ENCODE measurements around the gene BRD1. TPM values are rescaled to one million over a fixed set of nuclear protein-coding genes. Genes with fewer than 3 reads are reported as not detected.

The BRD1 gene
- total RNA-seq, 1 experiment from 2014 or later: 31.3 TPM

DNA sequence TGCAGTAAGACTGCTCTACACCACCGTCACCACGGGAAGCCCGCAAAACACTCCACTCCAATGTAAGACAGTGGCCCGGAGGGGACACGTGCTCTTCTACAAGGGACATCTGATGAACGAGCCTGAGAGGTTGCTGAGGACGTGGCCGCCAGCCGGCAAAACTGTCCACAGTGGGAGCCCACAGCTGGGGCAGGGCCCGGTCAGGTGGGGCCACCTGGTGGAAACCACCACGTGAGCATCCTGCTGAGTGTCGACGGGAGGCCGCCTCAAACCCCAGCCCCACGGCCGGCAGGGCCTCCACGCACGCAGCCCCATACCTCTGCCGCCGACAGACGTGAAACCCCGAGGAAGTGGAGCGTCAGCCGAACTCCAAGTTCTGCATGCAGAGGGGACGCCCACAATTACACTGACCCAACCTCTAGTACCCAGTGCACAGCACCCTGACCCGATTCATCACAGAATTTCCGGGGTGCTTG is 42.6 kb downstream of the BRD1 start:
- H3K79me2 ChIP-seq (ENCODE audit: insufficient read depth, low read length): peaks cover 73% of the 10 kb centered on the region
- H4K20me1 ChIP-seq (ENCODE audit: insufficient read depth): no peaks in the 10 kb centered on the region
- H3K9ac ChIP-seq (ENCODE audit: low read length): no peak overlapping the region
- no peak for ATAC-seq
- no peaks in the 10 kb centered on the region for H3K9me3 ChIP-seq (ENCODE audit: control insufficient read depth in 1 of 2, insufficient read depth in 1 of 2, low read depth in 1 of 2, low read length in 2 of 2)
- no peaks in the 10 kb centered on the region for H3K27me3 ChIP-seq (ENCODE audit: insufficient read depth, low read length)
- H2AFZ ChIP-seq (ENCODE audit: low read depth, low read length, poor library complexity, severe bottlenecking): no peak overlapping the region
- H3K36me3 ChIP-seq (ENCODE audit: control insufficient read depth in 1 of 2, insufficient read depth in 2 of 2, low read length in 2 of 2): peaks cover 12 to 30% of the 10 kb centered on the region in 2 experiments; a peak in 3 of 4 replicates
- no peaks in the 10 kb centered on the region for H3K9me2 ChIP-seq (ENCODE audit: insufficient read depth)
- no peak overlapping the region for H3K4me3 ChIP-seq (replicated peaks in 1 of 2; ENCODE audit: low read depth in 1 of 2, low read length in 2 of 2)
- no peak overlapping the region for H3K4me2 ChIP-seq (ENCODE audit: low read length)
- no peak overlapping the region for H3K27ac ChIP-seq (ENCODE audit: low read depth, low read length)
- intact Hi-C loops (cut with micrococcal nuclease): no loop called here
- BruUV-seq (replicated peaks): no TSS peak
- no peaks in the 10 kb centered on the region for H3K4me1 ChIP-seq (ENCODE audit: control insufficient read depth in 1 of 2, insufficient read depth in 2 of 2, low read length in 2 of 2)
- CTCF ChIA-PET: no interaction called here
- RAD21 ChIA-PET (ENCODE audit: low non-redundant PET in 1 of 2, low total read pairs in 2 of 2, uncharacterized antibody in 2 of 2, unreplicated experiment in 2 of 2): no interaction called here
- DNase-seq (ENCODE audit: low read depth, low spot score): no peak
- POLR2A ChIA-PET: no interaction called here
- no peak for TF ChIP-seq FOSL1 (IDR thresholded peaks at IDR 0.05; ENCODE audit: low read depth)
- no peak for TF ChIP-seq EGR1 (IDR thresholded peaks at IDR 0.05; ENCODE audit: low read depth)
- TF ChIP-seq, protein P1, sequence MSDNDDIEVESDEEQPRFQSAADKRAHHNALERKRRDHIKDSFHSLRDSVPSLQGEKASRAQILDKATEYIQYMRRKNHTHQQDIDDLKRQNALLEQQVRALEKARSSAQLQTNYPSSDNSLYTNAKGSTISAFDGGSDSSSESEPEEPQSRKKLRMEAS (IDR thresholded peaks at IDR 0.05): no peak
- no peak for TF ChIP-seq RAD21 (IDR thresholded peaks at IDR 0.05; ENCODE audit: low read depth)
- no peak for TF ChIP-seq YY1 (IDR thresholded peaks at IDR 0.05; ENCODE audit: extremely low read depth, insufficient replicate concordance, low read depth, low read length)
- TF ChIP-seq ZNF274 (IDR thresholded peaks at IDR 0.05; ENCODE audit: low read depth, low read length): no peak
- no peak for TF ChIP-seq POLR2AphosphoS5 (IDR thresholded peaks at IDR 0.05; ENCODE audit: low read depth, low read length)
- TF ChIP-seq SIN3A (IDR thresholded peaks at IDR 0.05; ENCODE audit: low read depth): no peak
- no peak for TF ChIP-seq ZFX (IDR thresholded peaks at IDR 0.05)
- no peak for TF ChIP-seq EZH2 (IDR thresholded peaks at IDR 0.05)
- TF ChIP-seq POLR2A (IDR thresholded peaks at IDR 0.05; ENCODE audit: borderline replicate concordance, extremely low read depth, insufficient read depth, insufficient read length): no peak
- TF ChIP-seq ELF1 (IDR thresholded peaks at IDR 0.05; ENCODE audit: borderline replicate concordance, low read depth): no peak

DNA sequence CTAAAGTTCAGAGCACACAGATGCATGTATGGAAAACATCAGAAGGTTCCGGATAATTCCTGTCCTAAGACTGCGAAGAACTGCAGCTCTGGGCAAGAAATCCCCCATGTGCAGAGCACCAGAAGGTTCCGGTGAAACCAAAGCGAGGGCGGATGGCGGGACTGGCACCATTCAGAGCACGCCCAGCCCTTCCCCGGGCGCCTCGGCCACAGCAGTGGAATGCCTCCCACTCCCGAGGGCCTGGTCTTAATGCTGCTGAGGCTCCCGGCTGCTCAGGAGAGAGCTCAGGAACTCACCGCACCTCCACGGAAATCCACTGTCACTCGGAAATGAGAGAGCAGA is 43.1 kb downstream of the BRD1 start:
- Histone ChIP-seq H3K9me3 (ENCODE audit: control insufficient read depth in 1 of 2, insufficient read depth in 1 of 2, low read depth in 1 of 2, low read length in 2 of 2) (no peaks in the 10 kb centered on the region), H3K27ac (ENCODE audit: low read depth, low read length) (no peak overlapping the region), H3K4me2 (ENCODE audit: low read length) (no peak overlapping the region), H3K27me3 (ENCODE audit: insufficient read depth, low read length) (no peaks in the 10 kb centered on the region), H2AFZ (ENCODE audit: low read depth, low read length, poor library complexity, severe bottlenecking) (no peak overlapping the region), H3K4me3 (replicated peaks in 1 of 2; ENCODE audit: low read depth in 1 of 2, low read length in 2 of 2) (no peak overlapping the region), H3K9me2 (ENCODE audit: insufficient read depth) (no peaks in the 10 kb centered on the region), H3K4me1 (ENCODE audit: control insufficient read depth in 1 of 2, insufficient read depth in 2 of 2, low read length in 2 of 2) (no peaks in the 10 kb centered on the region), H3K79me2 (ENCODE audit: insufficient read depth, low read length) (peaks cover 73% of the 10 kb centered on the region), H4K20me1 (ENCODE audit: insufficient read depth) (no peaks in the 10 kb centered on the region), H3K36me3 (ENCODE audit: control insufficient read depth in 1 of 2, insufficient read depth in 2 of 2, low read length in 2 of 2) (peaks cover 12 to 30% of the 10 kb centered on the region in 2 experiments; a peak in 3 of 4 replicates), H3K9ac (ENCODE audit: low read length) (no peak overlapping the region)
- intact Hi-C loops (cut with micrococcal nuclease): no loop called here
- DNase-seq (ENCODE audit: low read depth, low spot score) (no peak), ATAC-seq (no peak)
- BruUV-seq (replicated peaks): no TSS peak
- CTCF ChIA-PET: no interaction called here
- RAD21 ChIA-PET (ENCODE audit: low non-redundant PET in 1 of 2, low total read pairs in 2 of 2, uncharacterized antibody in 2 of 2, unreplicated experiment in 2 of 2): no interaction called here
- TF ChIP-seq, protein P2, sequence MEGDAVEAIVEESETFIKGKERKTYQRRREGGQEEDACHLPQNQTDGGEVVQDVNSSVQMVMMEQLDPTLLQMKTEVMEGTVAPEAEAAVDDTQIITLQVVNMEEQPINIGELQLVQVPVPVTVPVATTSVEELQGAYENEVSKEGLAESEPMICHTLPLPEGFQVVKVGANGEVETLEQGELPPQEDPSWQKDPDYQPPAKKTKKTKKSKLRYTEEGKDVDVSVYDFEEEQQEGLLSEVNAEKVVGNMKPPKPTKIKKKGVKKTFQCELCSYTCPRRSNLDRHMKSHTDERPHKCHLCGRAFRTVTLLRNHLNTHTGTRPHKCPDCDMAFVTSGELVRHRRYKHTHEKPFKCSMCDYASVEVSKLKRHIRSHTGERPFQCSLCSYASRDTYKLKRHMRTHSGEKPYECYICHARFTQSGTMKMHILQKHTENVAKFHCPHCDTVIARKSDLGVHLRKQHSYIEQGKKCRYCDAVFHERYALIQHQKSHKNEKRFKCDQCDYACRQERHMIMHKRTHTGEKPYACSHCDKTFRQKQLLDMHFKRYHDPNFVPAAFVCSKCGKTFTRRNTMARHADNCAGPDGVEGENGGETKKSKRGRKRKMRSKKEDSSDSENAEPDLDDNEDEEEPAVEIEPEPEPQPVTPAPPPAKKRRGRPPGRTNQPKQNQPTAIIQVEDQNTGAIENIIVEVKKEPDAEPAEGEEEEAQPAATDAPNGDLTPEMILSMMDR (IDR thresholded peaks at IDR 0.05 in 2 of 3, conservative IDR thresholded peaks at IDR 0.05 in 1 of 3; ENCODE audit: borderline replicate concordance in 1 of 3, insufficient read depth in 1 of 3, low read depth in 2 of 3, low read length in 2 of 3): no peak
- POLR2A ChIA-PET: no interaction called here
